GM19043 (cell line): ENCODE data around the gene HSD3B1.

ENCODE experiments used
- ATAC-seq: cut with Tn5 transposase; IDR thresholded peaks from one replicate; pipeline ENCODE4 v1.9.1; 2021; ENCODE audit warnings: low read depth; ENCODE audit not compliant: unreplicated experiment

The HSD3B1 gene

GRCh38 chr1:119506941-119507340, at the start of gene HSD3B1:
TSS of gene HSD3B1 (plus strand) at chr1:119507210. CDS start at chr1:119507477, 267 bp downstream.
- no peak for ATAC-seq

- no peak for ATAC-seq
Observed at GRCh38 chr1:119462964-119463363, 44.0 kb upstream of the HSD3B1 start.

- no peak for ATAC-seq
Observed at GRCh38 chr1:119463569-119463968, 43.4 kb upstream of the HSD3B1 start.

- ATAC-seq, result no peak
Observed at GRCh38 chr1:119466445-119466844, 40.6 kb upstream of the HSD3B1 start.

GRCh38 chr1:119467219-119467618, 39.8 kb upstream of the HSD3B1 start:
- no peak for ATAC-seq

GRCh38 chr1:119467857-119468668, 38.9 kb upstream of the HSD3B1 start:
- no peak for ATAC-seq

GRCh38 chr1:119469741-119470140, 37.3 kb upstream of the HSD3B1 start:
- no peak for ATAC-seq

- no peak for ATAC-seq
Observed at GRCh38 chr1:119470377-119470776, 36.6 kb upstream of the HSD3B1 start.

- ATAC-seq, result no peak
Observed at GRCh38 chr1:119470958-119471357, 36.1 kb upstream of the HSD3B1 start.

GRCh38 chr1:119471566-119471965, 35.4 kb upstream of the HSD3B1 start:
- no peak for ATAC-seq

- no peak for ATAC-seq
Observed at GRCh38 chr1:119472080-119472818, 34.8 kb upstream of the HSD3B1 start.

- no peak for ATAC-seq
Observed at GRCh38 chr1:119472819-119473175, 34.2 kb upstream of the HSD3B1 start.

- no peak for ATAC-seq
Observed at GRCh38 chr1:119475866-119476439, 31.1 kb upstream of the HSD3B1 start.

GRCh38 chr1:119477710-119478109, 29.3 kb upstream of the HSD3B1 start:
- ATAC-seq, result no peak

GRCh38 chr1:119480175-119480574, 26.8 kb upstream of the HSD3B1 start:
- ATAC-seq, result no peak

GRCh38 chr1:119481951-119482350, 25.1 kb upstream of the HSD3B1 start:
- ATAC-seq, result no peak

GRCh38 chr1:119482517-119483425, 24.2 kb upstream of the HSD3B1 start:
- ATAC-seq, result no peak

- no peak for ATAC-seq
Observed at GRCh38 chr1:119483441-119484200, 23.4 kb upstream of the HSD3B1 start.

- ATAC-seq, result no peak
Observed at GRCh38 chr1:119485201-119485600, 21.8 kb upstream of the HSD3B1 start.

GRCh38 chr1:119488216-119488615, 18.8 kb upstream of the HSD3B1 start:
- no peak for ATAC-seq
